IMR-90 (cell line): ENCODE results near the gene ELK3. TPM values are rescaled to one million over a fixed set of nuclear protein-coding genes. Genes with fewer than 3 reads are reported as not detected.

Experiments used
- ATAC-seq: fragments of 200-7000 bp; cut with Tn5 transposase; 2 replicates; pipeline ENCODE4 v1.9.1; 2020; ENCODE audit warnings: low read depth, mild to moderate bottlenecking, moderate library complexity
- BruUV-seq: library from RNA; stranded (reverse); fragments of 400-500 nt; replicated peaks from 2 replicates; lab custom pipeline; 2021; lab: Mats Ljungman, UMichigan
- CTCF ChIA-PET: fragments of 300-600 bp; formaldehyde crosslinking; extraction: SDS; loops from one replicate; lab custom pipeline; 2021; ENCODE audit warnings: antibody characterized with exemption; lab: Yijun Ruan, JAX
- POLR2A ChIA-PET: fragments of 300-600 bp; sonication (Branson Sonifier 250); formaldehyde crosslinking; loops from one replicate; lab custom pipeline; 2022; ENCODE audit warnings: antibody characterized with exemption; ENCODE audit not compliant: unreplicated experiment; lab: Charles Lee
- DNase-seq: peaks from one replicate; pipeline ENCODE4 v3.0.0; 2013
- H2AFZ ChIP-seq: replicated peaks from 2 replicates; pipeline ENCODE3; 2013; ENCODE audit warnings: low read length, mild to moderate bottlenecking; ENCODE audit not compliant: poor library complexity
- H2AK5ac ChIP-seq: 2 replicates; pipeline ENCODE4 v1.6.1; 2013; ENCODE audit warnings: low read depth, low read length, inconsistent platforms
- H2AK9ac ChIP-seq: replicated peaks from 2 replicates; pipeline ENCODE3; 2013; ENCODE audit warnings: mild to moderate bottlenecking, low read depth, low read length, moderate library complexity; ENCODE audit not compliant: poor library complexity
- H2BK120ac ChIP-seq: 2 replicates; pipeline ENCODE4 v1.6.1; 2013; ENCODE audit warnings: low read depth, low read length, inconsistent platforms
- H2BK15ac ChIP-seq: 3 replicates; pipeline ENCODE4 v1.6.1; 2013; ENCODE audit warnings: low read depth, low read length, inconsistent platforms
- H2BK20ac ChIP-seq: 2 replicates; pipeline ENCODE4 v1.6.1; 2013; ENCODE audit warnings: low read depth, mild to moderate bottlenecking, inconsistent platforms, low read length, moderate library complexity
- H2BK5ac ChIP-seq: 2 replicates; pipeline ENCODE4 v1.6.1; 2013; ENCODE audit warnings: mild to moderate bottlenecking, low read depth, low read length, inconsistent platforms; ENCODE audit not compliant: poor library complexity, severe bottlenecking
- H3K14ac ChIP-seq: replicated peaks from 2 replicates; pipeline ENCODE4 v1.6.1; 2013; ENCODE audit warnings: low read depth, low read length, inconsistent platforms
- H3K18ac ChIP-seq: 2 replicates; pipeline ENCODE4 v1.6.1; 2013; ENCODE audit warnings: low read depth, low read length, control low read depth
- H3K23ac ChIP-seq: 2 replicates; pipeline ENCODE4 v1.6.1; 2013; ENCODE audit warnings: low read depth, low read length, inconsistent platforms
- H3K27ac ChIP-seq: 2 replicates; pipeline ENCODE4 v1.5.1; 2013; ENCODE audit warnings: mild to moderate bottlenecking, control low read depth, low read length; ENCODE audit not compliant: insufficient read depth
- H3K27me3 ChIP-seq: 2 replicates; pipeline ENCODE4 v1.6.1; 2013; ENCODE audit warnings: low read length; ENCODE audit not compliant: control insufficient read depth, insufficient read depth
- H3K36me3 ChIP-seq: 2 replicates; pipeline ENCODE4 v1.6.1; 2013; ENCODE audit warnings: low read length, mixed read lengths; ENCODE audit not compliant: control insufficient read depth, insufficient read depth
- H3K4ac ChIP-seq: 2 replicates; pipeline ENCODE4 v1.6.1; 2013; ENCODE audit warnings: low read depth, low read length, inconsistent platforms
- H3K4me1 ChIP-seq: 2 replicates; pipeline ENCODE4 v1.6.1; 2013; ENCODE audit warnings: low read length, mixed read lengths; ENCODE audit not compliant: control insufficient read depth, insufficient read depth
- H3K4me2 ChIP-seq: 2 replicates; pipeline ENCODE4 v1.6.1; 2013; ENCODE audit warnings: low read depth, mild to moderate bottlenecking, control low read depth, low read length, moderate library complexity
- H3K4me3 ChIP-seq: 2 replicates; pipeline ENCODE4 v1.5.1; 2013; ENCODE audit warnings: low read depth, mild to moderate bottlenecking, control low read depth, low read length, moderate library complexity; ENCODE audit not compliant: insufficient read depth
- H3K56ac ChIP-seq: 2 replicates; pipeline ENCODE4 v1.6.1; 2013; ENCODE audit warnings: low read length, inconsistent platforms; ENCODE audit not compliant: insufficient read depth; ENCODE audit errors: extremely low read depth
- H3K79me1 ChIP-seq, 2 experiments: 2 replicates each; pipeline ENCODE4 v1.6.1; 2013; ENCODE audit warnings: low read length in 2 of 2, inconsistent platforms in 1 of 2, low read depth in 1 of 2
- H3K9ac ChIP-seq: 2 replicates; pipeline ENCODE4 v1.6.1; 2013; ENCODE audit warnings: low read depth, low read length, control low read depth
- H3K9me1 ChIP-seq: 2 replicates; pipeline ENCODE4 v1.6.1; 2013; ENCODE audit warnings: low read length, inconsistent platforms; ENCODE audit not compliant: insufficient read depth
- H3K9me3 ChIP-seq: 2 replicates; pipeline ENCODE4 v1.6.1; 2013; ENCODE audit warnings: low read length; ENCODE audit not compliant: control insufficient read depth, insufficient read depth
- H4K20me1 ChIP-seq: 2 replicates; pipeline ENCODE4 v1.6.1; 2013; ENCODE audit warnings: low read length, inconsistent platforms; ENCODE audit not compliant: insufficient read depth
- H4K5ac ChIP-seq: 2 replicates; pipeline ENCODE4 v1.6.1; 2013; ENCODE audit warnings: mild to moderate bottlenecking, low read depth, low read length, control low read depth
- H4K8ac ChIP-seq, 2 experiments: 2 replicates each; pipeline ENCODE4 v1.6.1; 2013; ENCODE audit warnings: low read depth in 2 of 2, low read length in 2 of 2, control low read depth in 1 of 2, inconsistent platforms in 1 of 2
- H4K91ac ChIP-seq: 2 replicates; pipeline ENCODE4 v1.6.1; 2013; ENCODE audit warnings: low read depth, low read length, inconsistent platforms; ENCODE audit not compliant: insufficient read depth
- BHLHE40 ChIP-seq: fragments of 150-350 bp; IDR thresholded peaks from 2 replicates; pipeline ENCODE4 v1.6.1; 2016; ENCODE audit warnings: mild to moderate bottlenecking, low read depth, low read length
- CEBPB ChIP-seq: IDR thresholded peaks from 2 replicates; pipeline ENCODE4 v1.6.1; 2012; ENCODE audit warnings: low read depth, low read length, improper control_type of control experiment
- CHD1 ChIP-seq: IDR thresholded peaks from 2 replicates; pipeline ENCODE4 v1.6.1; 2012; ENCODE audit warnings: low read depth, low read length, improper control_type of control experiment
- CTCF ChIP-seq: conservative IDR thresholded peaks from 2 replicates; pipeline ENCODE4 v1.5.1; 2012; ENCODE audit warnings: mild to moderate bottlenecking, low read depth, low read length, improper control_type of control experiment
- ELK1 ChIP-seq: fragments of 150-350 bp; IDR thresholded peaks from 2 replicates; pipeline ENCODE4 v1.6.1; 2016; ENCODE audit warnings: low read depth, mild to moderate bottlenecking, low read length, moderate library complexity, borderline replicate concordance
- FOS ChIP-seq: fragments of 150-350 bp; IDR thresholded peaks from 2 replicates; pipeline ENCODE4 v1.6.1; 2016; ENCODE audit warnings: low read depth, low read length
- MAZ ChIP-seq: IDR thresholded peaks from 2 replicates; pipeline ENCODE4 v1.6.1; 2012; ENCODE audit warnings: low read depth, mild to moderate bottlenecking, low read length, improper control_type of control experiment, moderate library complexity, borderline replicate concordance
- MXI1 ChIP-seq: IDR thresholded peaks from 2 replicates; pipeline ENCODE4 v1.6.1; 2012; ENCODE audit warnings: low read depth, mild to moderate bottlenecking, low read length, moderate library complexity, borderline replicate concordance
- NFE2L2 ChIP-seq: fragments of 150-350 bp; IDR thresholded peaks from 2 replicates; pipeline ENCODE4 v1.6.1; 2016; ENCODE audit warnings: low read depth, mild to moderate bottlenecking, low read length
- POLR2A ChIP-seq: IDR thresholded peaks from 2 replicates; pipeline ENCODE4 v1.6.1; 2012; ENCODE audit warnings: mild to moderate bottlenecking, low read depth, low read length
- RAD21 ChIP-seq: IDR thresholded peaks from 2 replicates; pipeline ENCODE4 v1.6.1; 2012; ENCODE audit warnings: low read length, improper control_type of control experiment
- RCOR1 ChIP-seq: IDR thresholded peaks from 2 replicates; pipeline ENCODE4 v1.6.1; 2012; ENCODE audit warnings: mild to moderate bottlenecking, low read length, improper control_type of control experiment; ENCODE audit not compliant: insufficient replicate concordance
- RFX5 ChIP-seq: IDR thresholded peaks from 2 replicates; pipeline ENCODE4 v1.8.0; 2012; ENCODE audit warnings: low read depth, mild to moderate bottlenecking, low read length, moderate library complexity
- SMC3 ChIP-seq: fragments of 150-350 bp; IDR thresholded peaks from 2 replicates; pipeline ENCODE4 v1.6.1; 2016; ENCODE audit warnings: low read depth, mild to moderate bottlenecking, antibody characterized with exemption, low read length, moderate library complexity
- USF2 ChIP-seq: fragments of 150-350 bp; IDR thresholded peaks from 2 replicates; pipeline ENCODE4 v1.6.1; 2017; ENCODE audit warnings: mild to moderate bottlenecking, antibody characterized with exemption, low read length, low read depth
- WGBS, 2 experiments: methylation state at CpG; one replicate each; pipeline versions ENCODE4 v1.1.5 to v1.1.7; 2013; ENCODE audit warnings: missing lambda C conversion rate in 2 of 2; ENCODE audit not compliant: insufficient read length in 1 of 2; ENCODE audit errors: extremely low coverage in 2 of 2; 5-methylcytosine and 5-hydroxymethylcytosine counted together
- dilution Hi-C: fragments of 300-500 bp; cut with HindIII; formaldehyde crosslinking; loops from one replicate; pipeline ENCODE4 v1.14.3; 2018; ENCODE audit warnings: low sequenced_read_pairs; ENCODE audit not compliant: unreplicated experiment
- in situ Hi-C: fragments of 300-500 bp; cut with MboI; formaldehyde crosslinking; loops from 3 replicates; pipeline ENCODE4 v1.14.3; 2019; ENCODE audit warnings: low sequenced_read_pairs, inconsistent platforms, mixed read lengths
- intact Hi-C: fragments of 100-400 bp; cut with micrococcal nuclease; formaldehyde crosslinking; loops from 2 replicates; pipeline ENCODE4 v1.10.0; 2022
- polyA plus RNA-seq, 3 experiments: library from polyadenylated mRNA; depleted of rRNA; stranded (reverse); fragments of >200 nt; gene quantifications; 2 replicates each; pipeline ENCODE4 v1.2.3, GENCODE V29; 2012; ENCODE audit warnings: low replicate concordance in 1 of 3
- total RNA-seq: library from RNA; depleted of rRNA; stranded (reverse); fragments of >200 nt; gene quantifications from 2 replicates; pipeline ENCODE4 v1.2.3, GENCODE V29; 2012

Gene ELK3
- total and polyA plus RNA-seq, 2 of the 4 experiments (the other 2 are of a cell fraction): 14.5 to 27.5 TPM

- Histone ChIP-seq H2BK20ac (no peak overlapping the region), H3K9ac (no peak overlapping the region), H3K36me3 (peaks cover 34% of the 10 kb centered on the region), H3K9me3 (no peaks in the 10 kb centered on the region), H3K4me2 (no peak overlapping the region), H3K9me1 (peaks cover 19% of the 10 kb centered on the region), H2BK15ac (no peak overlapping the region), H3K18ac (no peak overlapping the region), H3K23ac (no peak overlapping the region), H3K27ac (no peak overlapping the region), H2AFZ (no peak overlapping the region), H4K5ac (no peak overlapping the region), H2AK5ac (no peak overlapping the region), H2BK5ac (no peak overlapping the region), H4K20me1 (peaks cover 13% of the 10 kb centered on the region), H3K4me3 (no peak overlapping the region), H3K79me1 (peaks cover 39 to 85% of the 10 kb centered on the region in 2 experiments), H3K27me3 (no peaks in the 10 kb centered on the region), H2BK120ac (no peak overlapping the region), H4K8ac (no peak overlapping the region), H3K4me1 (peaks cover 14% of the 10 kb centered on the region), H3K14ac (no peak overlapping the region), H3K4ac (no peak overlapping the region), H2AK9ac (no peak overlapping the region), H3K56ac (no peak overlapping the region), H4K91ac (no peak overlapping the region)
- ATAC-seq (no peak), DNase-seq (no peak)
- CTCF ChIA-PET: no interaction called here
- BruUV-seq: no TSS peak
- POLR2A ChIA-PET: no interaction called here
- in situ Hi-C loops: loop anchor here (25.0 kb wide), 1 partner anchor 611 kb away; no protein-coding TSS in a partner anchor
- WGBS, 2 experiments: 88% methylated on average over 6 of the region's 16 CpGs; no CpG with 5 or more reads in 1 of the 2 experiments
- intact Hi-C loops: no loop called here
- dilution Hi-C loops: no loop called here
- no peak for TF ChIP-seq SMC3
- TF ChIP-seq FOS: no peak
- no peak for TF ChIP-seq ELK1
- TF ChIP-seq RCOR1: no peak
- TF ChIP-seq RFX5: no peak
- TF ChIP-seq MXI1: no peak
- TF ChIP-seq CEBPB: no peak
- TF ChIP-seq MAZ: no peak
- TF ChIP-seq BHLHE40: no peak
- TF ChIP-seq RAD21: no peak
- no peak for TF ChIP-seq CTCF
- TF ChIP-seq POLR2A: no peak
- no peak for TF ChIP-seq USF2
- no peak for TF ChIP-seq NFE2L2
- no peak for TF ChIP-seq CHD1
These were observed 29.4 kb downstream of the ELK3 start for GRCh38 chr12:96223411-96224218.
